GM19351 (cell line): Measurements from ENCODE around the gene VIT.

Experiments used
- ATAC-seq: cut with Tn5 transposase; IDR thresholded peaks from one replicate; pipeline ENCODE4 v1.9.1; 2021; ENCODE audit warnings: mild to moderate bottlenecking, moderate library complexity; ENCODE audit not compliant: unreplicated experiment

The VIT gene

DNA sequence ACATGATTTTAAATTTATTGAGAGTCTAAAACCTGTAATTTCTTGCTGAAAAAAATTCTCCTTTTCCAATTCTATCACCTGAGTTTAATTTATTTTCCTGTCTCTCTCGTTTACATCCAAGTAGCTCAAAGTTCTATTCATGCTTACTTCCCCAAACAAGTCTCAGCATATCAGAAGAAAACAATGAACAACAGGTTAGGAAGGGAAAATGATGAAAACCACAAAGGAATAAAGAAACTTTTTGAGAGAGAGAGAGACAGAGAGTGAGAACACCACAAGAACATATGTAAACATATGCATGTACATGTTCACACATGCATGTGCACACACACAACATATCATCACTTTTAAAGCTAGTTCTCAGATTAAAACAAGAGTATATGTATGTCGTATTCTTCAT is 157.7 kb downstream of the VIT start:
- no peak for ATAC-seq

DNA sequence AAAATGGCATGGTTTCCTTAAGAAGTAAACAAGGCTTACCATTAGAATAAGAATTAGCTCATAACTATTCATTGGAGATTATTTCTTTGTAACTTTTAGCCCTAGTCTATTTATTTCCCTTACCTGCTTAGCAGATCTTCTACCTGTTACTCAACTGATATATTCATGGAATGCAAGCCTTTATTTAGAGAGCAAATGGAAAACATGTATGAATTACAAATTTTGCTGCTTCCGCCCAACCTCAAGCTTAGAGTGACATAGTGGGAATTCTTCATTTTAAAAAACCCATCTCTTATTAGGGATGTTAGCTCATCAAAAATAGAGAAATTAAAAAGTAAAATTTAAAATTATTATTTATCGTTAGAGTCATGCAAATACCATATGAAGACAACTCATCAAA is 158.9 kb downstream of the VIT start:
- ATAC-seq: no peak

DNA sequence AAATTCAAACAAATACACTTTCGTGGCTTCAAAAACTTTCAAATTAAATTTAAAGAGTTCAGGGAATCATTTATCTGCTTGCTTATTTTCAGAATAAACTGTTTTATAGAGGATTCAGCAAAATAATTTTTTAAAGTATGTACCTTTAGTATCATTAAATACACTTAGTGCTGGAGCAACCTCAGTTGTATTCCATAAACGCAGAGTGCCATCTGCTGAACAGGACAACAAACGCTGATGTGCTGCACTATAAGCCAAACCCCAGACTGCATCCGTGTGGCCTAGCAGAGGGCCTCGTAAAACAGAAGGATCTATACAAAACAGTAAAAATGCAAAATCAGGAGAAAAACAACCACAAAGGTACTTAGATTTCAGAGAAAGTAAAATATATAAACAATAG is 161.2 kb downstream of the VIT start:
- no peak for ATAC-seq

DNA sequence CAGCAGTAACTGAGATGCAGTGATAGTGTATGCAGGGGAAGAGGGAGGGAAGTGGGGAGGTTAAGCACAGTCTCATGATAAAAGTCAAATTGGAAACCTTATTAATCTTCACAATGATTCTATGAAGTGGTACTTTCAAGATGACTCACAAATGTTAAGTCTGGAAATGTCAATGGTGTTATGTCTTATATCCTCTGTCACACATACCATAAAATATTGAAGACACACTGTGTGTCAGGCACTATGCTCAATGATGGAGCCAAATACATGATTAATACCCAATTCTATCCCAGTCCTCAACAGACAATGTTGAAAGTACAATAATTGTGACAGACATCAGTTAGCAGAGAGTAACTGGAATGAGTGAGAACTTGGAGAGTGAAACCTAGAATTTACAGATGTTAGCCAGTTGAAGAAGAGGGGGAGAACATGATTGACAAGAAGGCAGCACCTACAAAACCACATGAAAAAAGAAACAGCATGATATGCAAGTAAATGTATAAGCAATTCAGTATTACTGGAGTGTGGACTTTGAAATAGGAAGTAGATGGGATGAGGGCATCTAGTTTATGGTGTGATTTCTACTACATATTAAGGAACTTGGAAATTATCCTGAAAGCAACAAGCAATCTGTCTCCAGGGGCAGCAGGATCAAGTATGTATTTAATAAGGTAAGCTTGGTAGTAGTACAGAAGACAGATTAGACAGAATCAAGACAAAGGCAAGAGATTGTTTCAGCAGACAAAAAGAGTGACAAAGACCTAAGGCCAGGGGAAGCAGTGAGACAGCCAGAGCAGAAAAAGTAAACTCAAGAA is 162.3 kb downstream of the VIT start:
- ATAC-seq: peak; percentile 52

DNA sequence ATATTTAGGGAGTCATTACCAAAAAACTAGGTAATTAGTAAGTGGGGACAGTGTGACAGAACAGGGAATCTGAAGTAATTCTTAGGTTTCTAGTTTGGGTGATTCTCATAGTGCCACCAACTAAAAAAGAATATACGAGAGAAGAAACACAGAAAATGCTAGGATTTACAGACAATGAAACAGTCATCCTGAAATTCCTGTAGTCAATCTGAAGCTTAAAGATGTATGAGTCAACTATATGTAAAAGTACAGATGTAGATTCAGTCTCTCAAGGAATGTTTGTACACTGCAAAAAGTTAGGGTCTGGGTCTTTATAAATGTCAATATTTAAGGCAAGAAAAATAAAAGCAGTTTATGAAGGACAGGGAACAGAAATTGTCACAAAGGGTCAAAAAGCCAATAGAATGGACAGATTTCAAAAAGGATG is 162.9 kb downstream of the VIT start:
- ATAC-seq: no peak

DNA sequence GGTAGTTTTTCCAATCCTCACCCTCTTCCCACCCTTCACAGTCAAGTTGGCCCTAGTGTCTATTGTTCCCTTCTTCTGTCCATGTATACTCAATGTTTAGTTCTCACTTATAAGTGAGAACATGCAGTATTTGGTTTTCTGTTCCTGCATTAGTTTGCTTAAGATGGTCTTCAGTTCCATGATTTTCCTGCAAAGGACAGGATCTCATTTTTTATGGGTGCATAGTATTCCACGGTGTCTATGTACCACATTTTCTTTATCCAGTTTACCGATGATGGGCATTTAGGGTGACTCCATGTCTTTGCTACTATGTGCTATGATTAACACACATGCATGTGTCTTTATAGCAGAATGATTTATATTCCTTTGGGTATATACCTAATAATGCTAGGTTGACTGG is 165.4 kb downstream of the VIT start:
- no peak for ATAC-seq
